Measurements from ENCODE around the gene GJD3.

GJD3 gene

GRCh38 chr17:40366861-40367518, 2.5 kb upstream of the GJD3 start:
- DNase-seq = no peak

- DNase-seq = no peak
Measured at GRCh38 chr17:40366076-40366860, 1.7 kb upstream of the GJD3 start.

GRCh38 chr17:40364906-40365305, 369 bp upstream of the GJD3 start:
- DNase-seq = no peak

GRCh38 chr17:40363111-40363827, 1.3 kb downstream of the GJD3 start:
- peak; percentile 50 for DNase-seq

- DNase-seq = peak; percentile 80
Measured at GRCh38 chr17:40362696-40363110, 1.8 kb downstream of the GJD3 start.

- DNase-seq = peak; percentile 17
Measured at GRCh38 chr17:40361925-40362695, 2.4 kb downstream of the GJD3 start.

- no peak for DNase-seq
Measured at GRCh38 chr17:40361063-40361924, 3.2 kb downstream of the GJD3 start.

GRCh38 chr17:40360091-40360490, 4.4 kb downstream of the GJD3 start:
- no peak for DNase-seq

- peak; percentile 92 for DNase-seq
Measured at GRCh38 chr17:40358323-40359038, 6.1 kb downstream of the GJD3 start.

GRCh38 chr17:40356990-40357881, 7.3 kb downstream of the GJD3 start:
- peak; percentile 55 for DNase-seq

GRCh38 chr17:40355804-40356758, 8.5 kb downstream of the GJD3 start:
- peak; percentile 51 for DNase-seq

- DNase-seq = peak; percentile 87
Measured at GRCh38 chr17:40355123-40355803, 9.3 kb downstream of the GJD3 start.

- DNase-seq = no peak
Measured at GRCh38 chr17:40354221-40355122, 10.1 kb downstream of the GJD3 start.

GRCh38 chr17:40352779-40353394, 11.7 kb downstream of the GJD3 start:
- DNase-seq = no peak

GRCh38 chr17:40352237-40352778, 12.2 kb downstream of the GJD3 start:
- DNase-seq = no peak

Measured in femur (tissue), 1 donor.